PFSK-1 (cell line): ENCODE measurements around the gene SEC14L2.

Experiments used
- FOXP2 ChIP-seq: optimal IDR thresholded peaks from 2 replicates; pipeline ENCODE3; 2011; ENCODE audit warnings: borderline replicate concordance, control low read depth, inconsistent platforms; ENCODE audit not compliant: insufficient read depth; ENCODE audit errors: extremely low read length, extremely low read depth
- POLR2AphosphoS5 ChIP-seq: IDR thresholded peaks from 2 replicates; pipeline ENCODE4 v1.6.1; 2012; ENCODE audit warnings: low read depth, mild to moderate bottlenecking, control low read depth, low read length, moderate library complexity
- SIN3A ChIP-seq: IDR thresholded peaks from 2 replicates; pipeline ENCODE4 v1.6.1; 2012; ENCODE audit warnings: mild to moderate bottlenecking, low read length, moderate library complexity, borderline replicate concordance; ENCODE audit not compliant: insufficient read depth
- TAF1 ChIP-seq: IDR thresholded peaks from 2 replicates; pipeline ENCODE4 v1.6.1; 2012; ENCODE audit warnings: low read length, control low read depth, borderline replicate concordance; ENCODE audit not compliant: insufficient read depth
- TF ChIP-seq, protein P1 (sequence below), 2 experiments: IDR thresholded peaks; 2 replicates each; pipeline versions ENCODE4 v1.6.1 to v1.8.0; 2011 to 2012; ENCODE audit warnings: low read depth in 2 of 2, low read length in 2 of 2, control low read depth in 1 of 2, inconsistent platforms in 1 of 2, mild to moderate bottlenecking in 1 of 2, moderate library complexity in 1 of 2; ENCODE audit not compliant: insufficient read depth in 1 of 2

DNA sequence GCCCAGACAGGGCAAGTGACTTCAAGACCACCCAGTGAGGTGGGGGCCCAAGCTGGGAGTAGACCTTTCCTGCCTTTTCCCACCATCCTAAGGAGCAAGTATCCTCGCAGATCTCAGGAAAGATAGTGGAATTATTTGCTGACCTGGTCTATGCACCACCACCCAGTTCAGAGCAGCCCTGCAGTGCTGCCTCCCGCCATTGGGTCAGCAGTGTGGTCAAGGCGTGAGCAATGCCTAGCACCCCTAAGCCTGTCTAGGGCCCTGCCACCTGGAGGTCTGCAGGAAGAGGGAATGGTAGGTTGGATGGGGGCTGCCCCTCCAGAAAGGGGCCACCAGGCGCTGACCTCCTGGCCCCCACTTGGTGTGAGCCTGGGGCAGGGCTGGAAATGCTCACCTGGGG lies 35.3 kb downstream of the SEC14L2 start:
- no peak for TF ChIP-seq POLR2AphosphoS5
- TF ChIP-seq, protein P1, sequence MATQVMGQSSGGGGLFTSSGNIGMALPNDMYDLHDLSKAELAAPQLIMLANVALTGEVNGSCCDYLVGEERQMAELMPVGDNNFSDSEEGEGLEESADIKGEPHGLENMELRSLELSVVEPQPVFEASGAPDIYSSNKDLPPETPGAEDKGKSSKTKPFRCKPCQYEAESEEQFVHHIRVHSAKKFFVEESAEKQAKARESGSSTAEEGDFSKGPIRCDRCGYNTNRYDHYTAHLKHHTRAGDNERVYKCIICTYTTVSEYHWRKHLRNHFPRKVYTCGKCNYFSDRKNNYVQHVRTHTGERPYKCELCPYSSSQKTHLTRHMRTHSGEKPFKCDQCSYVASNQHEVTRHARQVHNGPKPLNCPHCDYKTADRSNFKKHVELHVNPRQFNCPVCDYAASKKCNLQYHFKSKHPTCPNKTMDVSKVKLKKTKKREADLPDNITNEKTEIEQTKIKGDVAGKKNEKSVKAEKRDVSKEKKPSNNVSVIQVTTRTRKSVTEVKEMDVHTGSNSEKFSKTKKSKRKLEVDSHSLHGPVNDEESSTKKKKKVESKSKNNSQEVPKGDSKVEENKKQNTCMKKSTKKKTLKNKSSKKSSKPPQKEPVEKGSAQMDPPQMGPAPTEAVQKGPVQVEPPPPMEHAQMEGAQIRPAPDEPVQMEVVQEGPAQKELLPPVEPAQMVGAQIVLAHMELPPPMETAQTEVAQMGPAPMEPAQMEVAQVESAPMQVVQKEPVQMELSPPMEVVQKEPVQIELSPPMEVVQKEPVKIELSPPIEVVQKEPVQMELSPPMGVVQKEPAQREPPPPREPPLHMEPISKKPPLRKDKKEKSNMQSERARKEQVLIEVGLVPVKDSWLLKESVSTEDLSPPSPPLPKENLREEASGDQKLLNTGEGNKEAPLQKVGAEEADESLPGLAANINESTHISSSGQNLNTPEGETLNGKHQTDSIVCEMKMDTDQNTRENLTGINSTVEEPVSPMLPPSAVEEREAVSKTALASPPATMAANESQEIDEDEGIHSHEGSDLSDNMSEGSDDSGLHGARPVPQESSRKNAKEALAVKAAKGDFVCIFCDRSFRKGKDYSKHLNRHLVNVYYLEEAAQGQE (IDR thresholded peaks at IDR 0.05; ENCODE audit: insufficient read depth in 1 of 2, low read depth in 2 of 2, low read length in 2 of 2) = no peak
- TF ChIP-seq TAF1 = no peak
- no peak for TF ChIP-seq SIN3A
- TF ChIP-seq FOXP2 = no peak
